ENCODE measurements around the gene CA4. TPM values are rescaled to one million over a fixed set of nuclear protein-coding genes. Genes with fewer than 3 reads are reported as not detected.
"Not testable (repeated sequence)": the region's sequence is repeated elsewhere in the genome, so short reads cannot be mapped to it uniquely, and the experiment has no call there.

CA4 gene
- total and polyA plus RNA-seq, 10 of the 15 experiments (the other 5 are each of a cell fraction or from before 2014, with no cell fraction given): 0.13 to 0.31 TPM; not detected in 8

DNA sequence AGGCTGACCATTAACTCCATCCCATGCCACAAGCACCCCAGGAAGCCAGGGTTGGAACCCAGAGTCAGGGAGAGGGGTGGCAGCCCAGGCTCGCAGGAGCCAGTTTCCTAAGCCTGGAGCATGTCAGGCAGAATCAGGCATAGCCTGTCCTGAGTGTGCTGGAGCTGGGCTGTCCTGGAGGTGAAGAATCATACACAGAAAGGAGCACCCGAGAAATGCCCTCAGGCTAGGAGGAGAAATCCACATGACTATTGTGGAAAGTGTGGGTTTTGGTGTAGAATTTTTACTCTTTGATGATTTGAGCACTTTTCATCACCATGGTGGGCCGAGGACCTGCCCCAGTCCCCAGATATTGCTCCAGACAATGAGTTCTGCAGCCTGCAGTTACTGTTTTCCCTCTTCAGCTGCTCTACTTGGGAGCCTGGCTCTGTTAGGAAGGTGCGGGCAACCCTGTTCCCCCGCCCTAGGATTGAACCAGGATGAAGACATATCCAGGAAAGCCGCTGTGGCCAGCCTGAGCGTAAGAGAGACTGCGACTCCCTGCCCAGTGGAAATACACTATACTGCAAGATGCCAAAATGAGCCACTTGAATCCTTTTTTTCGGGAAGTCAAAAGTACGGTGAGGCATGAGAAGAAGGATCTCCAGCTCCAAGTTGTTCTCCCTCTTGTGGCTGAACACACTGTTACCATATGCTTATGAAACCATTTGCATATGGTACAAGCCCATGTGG, 42.1 kb upstream of the CA4 start:
- ChIA-PET RAD21 (ENCODE audit: unreplicated experiment) (no interaction called here), SMC1A (ENCODE audit: uncharacterized antibody, unreplicated experiment) (interaction anchor here (1.3 kb wide), 1 partner anchor 17 kb away, joined by 3 read pairs; no protein-coding TSS in a partner anchor)
- no TSS peak for BruUV-seq (replicated peaks)

DNA sequence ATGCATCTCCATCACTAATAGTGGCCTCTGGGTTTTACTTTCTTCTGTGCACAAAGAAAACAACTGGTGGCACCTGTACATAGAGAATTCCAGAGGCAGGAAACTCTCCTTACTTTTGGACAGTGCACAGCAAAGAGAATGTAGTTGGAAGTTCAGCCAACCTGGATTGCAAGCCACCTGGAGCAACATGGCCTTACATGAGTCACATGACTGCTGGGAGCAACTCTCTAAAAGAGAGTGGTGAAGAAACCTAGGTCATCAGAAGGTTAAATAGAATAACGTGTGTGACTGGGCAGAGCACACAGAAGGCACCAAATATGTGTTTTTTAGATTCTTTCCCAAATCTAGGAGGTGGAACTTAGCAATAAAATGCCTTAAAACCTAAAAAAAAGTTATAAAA, 41.5 kb upstream of the CA4 start:
- H3K4me3 ChIP-seq; H2AFZ ChIP-seq (ENCODE audit: control insufficient read depth, low read depth, low read length); H3K36me3 ChIP-seq (ENCODE audit: control insufficient read depth in 2 of 2, insufficient read depth in 2 of 2, low read length in 1 of 2); in situ Hi-C loops (cut with MboI); H3K79me2 ChIP-seq (ENCODE audit: control insufficient read depth, insufficient read depth, low read length); POLR2A ChIA-PET; H3K9me3 ChIP-seq (replicated peaks; ENCODE audit: control insufficient read depth, insufficient read depth, low read length); RAD21 ChIA-PET (ENCODE audit: unreplicated experiment); H3K4me2 ChIP-seq (ENCODE audit: control insufficient read depth, insufficient read depth); BruUV-seq (replicated peaks); H3K27ac ChIP-seq (ENCODE audit: control insufficient read depth, insufficient read depth); H3K27me3 ChIP-seq (replicated peaks in 1 of 2; ENCODE audit: control insufficient read depth in 2 of 2, insufficient read depth in 2 of 2, low read length in 1 of 2); intact Hi-C loops (cut with micrococcal nuclease; ENCODE audit: unreplicated experiment); H4K20me1 ChIP-seq (ENCODE audit: control insufficient read depth, insufficient read depth); H3K9ac ChIP-seq (ENCODE audit: control insufficient read depth, insufficient read depth, low read length); FAIRE-seq; DNase-seq (ENCODE audit: low read depth, low spot score); ATAC-seq: not testable (repeated sequence)
- peaks cover 11% of the 10 kb centered on the region for H3K4me1 ChIP-seq (ENCODE audit: control insufficient read depth, insufficient read depth, low read length)
- CTCF ChIA-PET: interaction anchor here (0.8 to 3.2 kb wide), 2 partner anchors 14 to 34 kb away, joined by 3 to 15 read pairs; no protein-coding TSS in a partner anchor
- WGBS (ENCODE audit: insufficient coverage, insufficient replicate concordance, low lambda C conversion rate, missing lambda C conversion rate): 0% methylated on average over 1 of the region's 1 CpG
- SMC1A ChIA-PET (ENCODE audit: uncharacterized antibody, unreplicated experiment): interaction anchor here (1.3 kb wide), 1 partner anchor 17 kb away, joined by 3 read pairs; no protein-coding TSS in a partner anchor

More for the DNA sequence above, 42.1 kb upstream of the CA4 start:
- Histone ChIP-seq H2AFZ (ENCODE audit: control insufficient read depth, low read depth, low read length) (no peak overlapping the region), H3K4me3 (no peak overlapping the region), H3K9me3 (replicated peaks; ENCODE audit: control insufficient read depth, insufficient read depth, low read length) (no peaks in the 10 kb centered on the region), H4K20me1 (ENCODE audit: control insufficient read depth, insufficient read depth) (no peaks in the 10 kb centered on the region), H3K79me2 (ENCODE audit: control insufficient read depth, insufficient read depth, low read length) (no peaks in the 10 kb centered on the region), H3K27ac (ENCODE audit: control insufficient read depth, insufficient read depth) (no peak overlapping the region), H3K4me1 (ENCODE audit: control insufficient read depth, insufficient read depth, low read length) (peaks cover 11% of the 10 kb centered on the region), H3K9ac (ENCODE audit: control insufficient read depth, insufficient read depth, low read length) (no peak overlapping the region), H3K4me2 (ENCODE audit: control insufficient read depth, insufficient read depth) (no peak overlapping the region), H3K36me3 (ENCODE audit: control insufficient read depth in 2 of 2, insufficient read depth in 2 of 2, low read length in 1 of 2) (no peaks in the 10 kb centered on the region), H3K27me3 (replicated peaks in 1 of 2; ENCODE audit: control insufficient read depth in 2 of 2, insufficient read depth in 2 of 2, low read length in 1 of 2) (no peaks in the 10 kb centered on the region)
- FAIRE-seq (no peak), DNase-seq (ENCODE audit: low read depth, low spot score) (no peak), ATAC-seq (no peak)
- TF ChIP-seq RFX5 (IDR thresholded peaks at IDR 0.05; ENCODE audit: low read depth, low read length) (no peak), ETV6 (conservative IDR thresholded peaks at IDR 0.05 in 1 of 2, IDR thresholded peaks at IDR 0.05 in 1 of 2; ENCODE audit: borderline replicate concordance in 1 of 2, low read depth in 1 of 2) (peak in 1 of 2 experiments; percentile 85; a peak in 2 of 4 replicates)
- TF ChIP-seq, protein P1, sequence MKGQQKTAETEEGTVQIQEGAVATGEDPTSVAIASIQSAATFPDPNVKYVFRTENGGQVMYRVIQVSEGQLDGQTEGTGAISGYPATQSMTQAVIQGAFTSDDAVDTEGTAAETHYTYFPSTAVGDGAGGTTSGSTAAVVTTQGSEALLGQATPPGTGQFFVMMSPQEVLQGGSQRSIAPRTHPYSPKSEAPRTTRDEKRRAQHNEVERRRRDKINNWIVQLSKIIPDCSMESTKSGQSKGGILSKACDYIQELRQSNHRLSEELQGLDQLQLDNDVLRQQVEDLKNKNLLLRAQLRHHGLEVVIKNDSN (IDR thresholded peaks at IDR 0.05; ENCODE audit: borderline replicate concordance, extremely low read length, insufficient read depth, low read depth, low read length): no peak
- TF ChIP-seq, protein P2, sequence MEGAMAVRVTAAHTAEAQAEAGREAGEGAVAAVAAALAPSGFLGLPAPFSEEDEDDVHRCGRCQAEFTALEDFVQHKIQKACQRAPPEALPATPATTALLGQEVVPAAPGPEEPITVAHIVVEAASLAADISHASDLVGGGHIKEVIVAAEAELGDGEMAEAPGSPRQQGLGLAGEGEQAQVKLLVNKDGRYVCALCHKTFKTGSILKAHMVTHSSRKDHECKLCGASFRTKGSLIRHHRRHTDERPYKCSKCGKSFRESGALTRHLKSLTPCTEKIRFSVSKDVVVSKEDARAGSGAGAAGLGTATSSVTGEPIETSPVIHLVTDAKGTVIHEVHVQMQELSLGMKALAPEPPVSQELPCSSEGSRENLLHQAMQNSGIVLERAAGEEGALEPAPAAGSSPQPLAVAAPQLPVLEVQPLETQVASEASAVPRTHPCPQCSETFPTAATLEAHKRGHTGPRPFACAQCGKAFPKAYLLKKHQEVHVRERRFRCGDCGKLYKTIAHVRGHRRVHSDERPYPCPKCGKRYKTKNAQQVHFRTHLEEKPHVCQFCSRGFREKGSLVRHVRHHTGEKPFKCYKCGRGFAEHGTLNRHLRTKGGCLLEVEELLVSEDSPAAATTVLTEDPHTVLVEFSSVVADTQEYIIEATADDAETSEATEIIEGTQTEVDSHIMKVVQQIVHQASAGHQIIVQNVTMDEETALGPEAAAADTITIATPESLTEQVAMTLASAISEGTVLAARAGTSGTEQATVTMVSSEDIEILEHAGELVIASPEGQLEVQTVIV (IDR thresholded peaks at IDR 0.05; ENCODE audit: borderline replicate concordance, partially characterized antibody): no peak
- POLR2A ChIA-PET: no interaction called here
- in situ Hi-C loops (cut with MboI) (no loop called here), intact Hi-C loops (cut with micrococcal nuclease; ENCODE audit: unreplicated experiment) (no loop called here)
- 78% methylated on average over 10 of the region's 10 CpGs for WGBS (ENCODE audit: insufficient coverage, insufficient replicate concordance, low lambda C conversion rate, missing lambda C conversion rate)
- CTCF ChIA-PET: interaction anchor here (3.2 kb wide), 1 partner anchor 35 kb away, joined by 15 read pairs; no protein-coding TSS in a partner anchor
